ENCODE results near the gene CIAO3. TPM values are rescaled to one million over a fixed set of nuclear protein-coding genes. Genes with fewer than 3 reads are reported as not detected.
"Not testable (repeated sequence)": the region's sequence is repeated elsewhere in the genome, so short reads cannot be mapped to it uniquely, and the experiment has no call there.

CIAO3 gene
- polyA plus RNA-seq, 1 experiment, result 23.1 TPM

DNA sequence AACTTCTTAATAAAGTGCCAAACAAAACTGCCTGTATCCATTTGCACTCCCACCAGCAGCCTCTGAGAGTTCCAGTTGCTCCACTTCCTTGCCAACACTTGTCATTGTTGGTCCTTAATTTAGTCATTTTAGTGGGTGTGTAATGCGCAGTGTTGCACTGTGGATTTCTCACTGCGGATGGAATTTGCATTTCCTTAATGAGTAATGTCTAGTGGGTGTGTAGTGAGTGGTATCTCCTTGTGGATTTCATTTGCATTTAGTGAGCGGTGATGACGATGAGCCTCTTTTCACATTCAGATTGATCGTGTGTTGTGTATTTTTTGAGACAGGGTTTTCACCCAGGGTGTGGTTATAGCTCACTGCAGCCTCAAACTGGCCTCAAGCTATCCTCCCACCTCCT, 15.6 kb upstream of the CIAO3 start:
- H3K27me3 ChIP-seq (ENCODE audit: control insufficient read depth, insufficient read depth, low read length), result 0 out of 2 replicates have a peak, but pooled peaks cover 3% of the 10 kb centered on the region
- H3K4me3 ChIP-seq (ENCODE audit: low read depth, low read length), result no peak overlapping the region
- TF ChIP-seq, protein P1, sequence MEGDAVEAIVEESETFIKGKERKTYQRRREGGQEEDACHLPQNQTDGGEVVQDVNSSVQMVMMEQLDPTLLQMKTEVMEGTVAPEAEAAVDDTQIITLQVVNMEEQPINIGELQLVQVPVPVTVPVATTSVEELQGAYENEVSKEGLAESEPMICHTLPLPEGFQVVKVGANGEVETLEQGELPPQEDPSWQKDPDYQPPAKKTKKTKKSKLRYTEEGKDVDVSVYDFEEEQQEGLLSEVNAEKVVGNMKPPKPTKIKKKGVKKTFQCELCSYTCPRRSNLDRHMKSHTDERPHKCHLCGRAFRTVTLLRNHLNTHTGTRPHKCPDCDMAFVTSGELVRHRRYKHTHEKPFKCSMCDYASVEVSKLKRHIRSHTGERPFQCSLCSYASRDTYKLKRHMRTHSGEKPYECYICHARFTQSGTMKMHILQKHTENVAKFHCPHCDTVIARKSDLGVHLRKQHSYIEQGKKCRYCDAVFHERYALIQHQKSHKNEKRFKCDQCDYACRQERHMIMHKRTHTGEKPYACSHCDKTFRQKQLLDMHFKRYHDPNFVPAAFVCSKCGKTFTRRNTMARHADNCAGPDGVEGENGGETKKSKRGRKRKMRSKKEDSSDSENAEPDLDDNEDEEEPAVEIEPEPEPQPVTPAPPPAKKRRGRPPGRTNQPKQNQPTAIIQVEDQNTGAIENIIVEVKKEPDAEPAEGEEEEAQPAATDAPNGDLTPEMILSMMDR (IDR thresholded peaks at IDR 0.05; ENCODE audit: insufficient read depth, low read depth, low read length), result no peak
- no peaks in the 10 kb centered on the region for H3K36me3 ChIP-seq (ENCODE audit: control insufficient read depth, insufficient read depth, low read length)
- CTCF ChIA-PET, result interaction anchor here (1.0 kb wide), 1 partner anchor 14 kb away, joined by 3 read pairs; no protein-coding TSS in a partner anchor
- POLR2A ChIA-PET, result no interaction called here
- DNase-seq (ENCODE audit: low read depth), result no peak

DNA sequence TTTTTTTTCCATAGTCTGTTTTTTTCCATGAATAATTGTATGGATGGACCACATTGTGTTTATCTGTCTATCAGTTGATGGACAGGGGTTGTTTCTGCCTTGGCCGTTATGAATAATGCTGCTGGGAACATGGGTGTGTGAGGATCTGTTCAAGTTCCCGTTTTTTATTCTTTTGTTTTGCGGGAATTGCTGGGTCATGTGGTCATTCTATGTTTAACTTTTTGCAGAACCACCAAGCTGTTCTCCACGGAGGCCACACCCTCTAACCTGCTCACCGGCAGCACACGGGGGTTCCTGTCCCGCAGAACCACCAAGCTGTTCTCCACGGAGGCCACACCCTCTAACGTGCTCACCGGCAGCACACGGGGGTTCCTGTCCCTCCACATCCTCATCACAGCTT, 13.9 kb upstream of the CIAO3 start:
- CTCF ChIA-PET, result no interaction called here
- TF ChIP-seq, protein P1 (IDR thresholded peaks at IDR 0.05; ENCODE audit: insufficient read depth, low read depth, low read length), result no peak
- DNase-seq (ENCODE audit: low read depth), result no peak
- no peak overlapping the region for H3K4me3 ChIP-seq (ENCODE audit: low read depth, low read length)
- POLR2A ChIA-PET, result no interaction called here
- no peaks in the 10 kb centered on the region for H3K36me3 ChIP-seq (ENCODE audit: control insufficient read depth, insufficient read depth, low read length)
- H3K27me3 ChIP-seq (ENCODE audit: control insufficient read depth, insufficient read depth, low read length), result 0 out of 2 replicates have a peak, but pooled peaks cover 3% of the 10 kb centered on the region

DNA sequence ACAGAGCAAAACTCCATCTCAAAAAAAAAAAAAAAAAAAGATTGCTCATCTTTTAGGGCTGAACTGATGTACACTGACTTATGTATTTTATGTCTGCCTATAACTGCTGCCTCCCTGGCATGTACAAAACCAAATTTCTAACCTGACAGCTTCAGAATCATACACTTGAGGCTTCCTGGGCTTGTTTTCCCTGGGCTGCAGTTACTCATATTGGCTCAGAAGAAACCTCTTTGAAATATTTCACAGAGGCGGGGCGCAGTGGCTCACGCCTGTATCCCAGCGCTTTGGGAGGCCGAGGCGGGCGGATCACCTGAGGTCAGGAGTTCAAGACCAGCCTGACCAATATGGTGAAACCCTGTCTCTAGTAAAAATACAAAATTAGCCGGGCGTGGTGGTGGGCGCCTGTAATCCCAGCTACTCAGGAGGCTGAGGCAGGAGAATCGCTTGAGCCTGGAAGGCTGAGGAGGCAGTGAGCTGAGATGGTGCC, 13.4 kb upstream of the CIAO3 start:
- H3K4me3 ChIP-seq (ENCODE audit: low read depth, low read length); CTCF ChIA-PET; POLR2A ChIA-PET: not testable (repeated sequence)

DNA sequence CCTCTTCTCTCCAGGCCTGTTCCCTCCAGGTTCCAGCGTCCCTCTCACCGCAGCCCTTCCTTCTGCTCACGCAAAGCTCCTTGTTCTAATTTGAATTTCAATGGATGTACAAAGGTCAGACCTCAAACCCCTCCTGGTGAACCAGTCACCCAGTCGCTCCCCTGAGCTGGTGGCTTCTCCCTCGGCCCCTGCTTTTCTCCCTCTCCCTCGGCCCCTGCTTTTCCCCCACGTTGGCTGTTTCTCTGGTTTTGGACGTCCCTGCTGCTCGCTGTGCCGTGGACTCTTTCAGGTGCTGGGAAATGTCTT, 11.2 kb upstream of the CIAO3 start:
- POLR2A ChIA-PET, result no interaction called here
- TF ChIP-seq, protein P1 (IDR thresholded peaks at IDR 0.05; ENCODE audit: insufficient read depth, low read depth, low read length), result no peak
- H3K4me3 ChIP-seq (ENCODE audit: low read depth, low read length), result no peak overlapping the region
- DNase-seq (ENCODE audit: low read depth), result no peak
- CTCF ChIA-PET, result interaction anchor here (1.2 to 2.3 kb wide), 3 partner anchors 9 to 34 kb away, joined by 3 to 11 read pairs (median 4); partner anchors contain the start of gene MSLN
- H3K36me3 ChIP-seq (ENCODE audit: control insufficient read depth, insufficient read depth, low read length), result no peaks in the 10 kb centered on the region
- 0 out of 2 replicates have a peak, but pooled peaks cover 3% of the 10 kb centered on the region for H3K27me3 ChIP-seq (ENCODE audit: control insufficient read depth, insufficient read depth, low read length)

More for the DNA sequence above, 13.4 kb upstream of the CIAO3 start:
- not testable (repeated sequence) for H3K27me3 ChIP-seq (ENCODE audit: control insufficient read depth, insufficient read depth, low read length); DNase-seq (ENCODE audit: low read depth); H3K36me3 ChIP-seq (ENCODE audit: control insufficient read depth, insufficient read depth, low read length)

DNA sequence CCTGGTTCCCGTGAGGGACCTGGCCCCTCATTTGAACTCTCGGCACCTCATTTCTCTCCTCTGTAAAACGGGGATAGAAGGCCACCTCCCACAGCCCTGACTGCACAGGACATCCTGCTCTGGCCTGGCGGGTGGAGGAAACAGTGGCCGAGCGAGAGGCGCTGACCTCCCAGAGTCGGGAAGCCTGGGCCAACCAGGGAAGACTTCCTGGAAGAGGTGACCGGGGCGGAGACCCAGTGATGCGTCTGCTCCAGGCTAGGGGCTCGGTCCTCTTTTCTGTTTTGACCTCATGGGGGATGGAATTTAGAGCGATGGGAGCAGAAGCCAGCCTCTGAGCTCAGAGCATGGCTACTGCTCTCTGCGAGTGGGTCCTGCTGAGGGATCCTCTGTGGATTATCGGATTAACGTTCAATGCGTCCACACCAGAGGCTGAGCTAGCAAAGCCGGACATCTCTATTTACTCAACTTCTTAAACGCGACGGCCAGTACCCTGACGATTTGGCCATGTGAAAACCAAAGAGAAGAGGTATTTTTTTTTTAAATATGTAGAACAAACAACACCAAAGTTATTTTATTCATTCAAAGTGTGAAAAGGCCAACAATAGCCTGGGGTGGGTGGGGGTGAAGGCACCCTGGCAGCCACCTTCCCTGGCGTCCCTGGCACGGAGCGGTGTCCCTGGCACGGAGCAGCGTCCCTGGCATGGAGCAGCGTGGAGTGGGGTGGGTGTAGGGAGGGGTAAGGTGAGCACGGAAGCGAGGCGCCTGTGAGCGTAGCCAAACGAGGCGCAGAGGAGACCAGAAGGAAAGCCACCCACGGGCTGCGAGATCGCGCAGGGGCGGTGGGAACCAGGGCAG, 10.6 kb upstream of the CIAO3 start:
- Histone ChIP-seq H3K36me3 (ENCODE audit: control insufficient read depth, insufficient read depth, low read length) (no peaks in the 10 kb centered on the region), H3K27me3 (ENCODE audit: control insufficient read depth, insufficient read depth, low read length) (0 out of 2 replicates have a peak, but pooled peaks cover 3% of the 10 kb centered on the region), H3K4me3 (ENCODE audit: low read depth, low read length) (no peak overlapping the region)
- no peak for DNase-seq (ENCODE audit: low read depth)
- TF ChIP-seq, protein P1 (IDR thresholded peaks at IDR 0.05; ENCODE audit: insufficient read depth, low read depth, low read length), result no peak
- CTCF ChIA-PET, result interaction anchor here (0.5 to 2.7 kb wide), 6 partner anchors 8 to 38 kb away, joined by 3 to 12 read pairs (median 4); partner anchors contain the start of genes CIAO3 and MSLN
- POLR2A ChIA-PET, result no interaction called here
